ENCODE results near the gene BCAR1.

BCAR1 gene

DNA sequence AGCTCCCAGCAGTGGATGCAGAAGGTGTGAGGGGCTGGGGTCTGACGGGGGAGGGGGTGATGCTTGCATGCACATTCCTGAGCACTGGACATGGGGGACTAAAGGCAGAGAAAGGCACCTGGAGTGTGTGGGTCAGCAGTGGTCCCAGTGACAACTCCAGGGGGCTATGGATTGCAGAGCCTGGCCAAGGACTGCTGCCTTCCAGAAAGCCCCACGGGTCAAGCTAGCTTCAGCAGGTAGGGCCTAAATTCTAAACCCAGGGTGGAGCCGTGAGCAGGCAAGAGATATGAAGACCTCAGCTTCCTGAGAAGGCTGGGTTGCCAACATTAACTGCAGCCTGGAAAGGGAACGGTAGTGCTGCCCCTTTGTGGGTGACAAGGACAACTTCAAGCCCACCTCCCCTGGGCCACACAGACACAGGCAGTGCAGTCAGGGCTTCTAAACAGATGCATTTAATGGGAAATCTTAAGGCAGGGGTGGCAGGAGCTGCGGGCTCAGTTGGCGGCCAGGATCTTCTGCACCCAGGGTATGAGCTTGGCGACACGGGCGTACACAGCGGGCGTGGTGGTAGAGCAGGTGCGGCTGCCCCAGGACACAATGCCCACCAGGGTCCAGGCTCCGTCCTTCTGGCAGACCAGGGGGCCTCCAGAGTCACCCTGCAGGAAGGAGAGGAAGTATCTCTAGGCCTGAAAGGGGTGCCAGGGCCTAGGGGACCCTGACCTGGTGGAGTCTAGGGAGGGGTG is 47.6 kb downstream of the BCAR1 start:
- DNase-seq (ENCODE audit: low read depth): no peak

DNA sequence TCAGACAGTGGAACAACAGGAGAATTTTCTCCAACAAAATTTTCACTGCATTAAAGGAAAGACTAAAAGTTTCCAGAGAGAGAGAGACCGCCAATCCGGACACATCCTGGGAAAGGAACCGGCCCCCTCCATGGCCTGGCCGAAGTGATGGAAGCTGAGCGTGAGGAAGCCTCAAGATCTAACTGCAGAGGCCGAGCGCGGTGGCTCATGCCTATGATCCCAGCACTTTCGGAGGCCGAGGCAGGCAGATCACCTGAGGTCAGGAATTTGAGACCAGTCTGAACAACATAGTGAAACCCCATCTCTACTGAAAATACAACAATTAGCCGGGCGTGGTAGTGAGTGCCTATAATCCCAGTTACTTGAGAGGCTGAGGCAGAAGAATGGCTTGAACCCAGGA is 48.3 kb downstream of the BCAR1 start:
- no peak for DNase-seq (ENCODE audit: low read depth)

DNA sequence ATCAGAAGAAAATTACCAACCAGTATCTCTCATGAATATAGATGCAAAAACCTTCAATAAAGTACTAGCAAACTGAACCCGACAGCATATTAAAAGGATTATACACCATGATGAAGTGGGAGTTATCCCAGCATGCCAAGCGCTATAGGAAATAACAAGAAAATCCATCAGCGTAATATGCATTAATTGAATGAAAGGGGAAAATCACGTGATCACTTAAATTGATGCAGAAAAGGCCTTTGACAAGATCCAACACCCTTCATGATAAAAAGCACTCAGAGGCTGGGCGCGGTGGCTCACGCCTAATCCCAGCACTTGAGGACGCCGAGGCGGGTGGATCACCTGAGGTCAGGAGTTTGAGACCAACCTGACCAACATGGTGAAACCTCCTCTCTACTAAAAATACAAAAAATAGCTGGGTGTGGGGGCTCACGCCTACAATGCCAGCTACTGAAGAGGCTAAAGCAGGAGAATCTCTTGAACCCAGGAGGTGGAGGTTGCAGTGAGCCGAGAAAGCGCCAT is 49.3 kb downstream of the BCAR1 start:
- DNase-seq (ENCODE audit: low read depth): no peak

DNA sequence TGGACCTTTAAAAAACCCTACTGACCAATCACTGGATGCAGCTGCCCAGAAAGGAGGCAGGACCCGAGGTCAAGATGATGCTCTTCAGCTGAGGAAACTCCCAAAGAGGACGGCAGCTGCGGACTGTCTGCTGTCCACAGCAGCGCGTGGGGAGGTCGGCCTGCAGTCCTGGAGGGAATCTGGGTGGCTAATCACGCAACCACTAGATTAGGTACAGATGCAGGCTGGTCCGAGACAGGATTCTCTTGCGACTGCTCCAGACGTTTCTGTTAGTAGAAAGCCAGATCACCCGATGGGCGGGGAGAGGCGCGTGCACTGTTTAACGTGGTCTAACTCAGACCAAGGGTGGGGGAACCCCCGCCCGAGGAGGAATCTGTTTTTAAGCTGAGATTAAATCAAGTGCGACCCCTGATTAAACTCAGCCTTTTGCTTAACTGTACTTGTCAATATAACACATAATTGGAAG is 53.3 kb downstream of the BCAR1 start:
- no peak for DNase-seq (ENCODE audit: low read depth)

DNA sequence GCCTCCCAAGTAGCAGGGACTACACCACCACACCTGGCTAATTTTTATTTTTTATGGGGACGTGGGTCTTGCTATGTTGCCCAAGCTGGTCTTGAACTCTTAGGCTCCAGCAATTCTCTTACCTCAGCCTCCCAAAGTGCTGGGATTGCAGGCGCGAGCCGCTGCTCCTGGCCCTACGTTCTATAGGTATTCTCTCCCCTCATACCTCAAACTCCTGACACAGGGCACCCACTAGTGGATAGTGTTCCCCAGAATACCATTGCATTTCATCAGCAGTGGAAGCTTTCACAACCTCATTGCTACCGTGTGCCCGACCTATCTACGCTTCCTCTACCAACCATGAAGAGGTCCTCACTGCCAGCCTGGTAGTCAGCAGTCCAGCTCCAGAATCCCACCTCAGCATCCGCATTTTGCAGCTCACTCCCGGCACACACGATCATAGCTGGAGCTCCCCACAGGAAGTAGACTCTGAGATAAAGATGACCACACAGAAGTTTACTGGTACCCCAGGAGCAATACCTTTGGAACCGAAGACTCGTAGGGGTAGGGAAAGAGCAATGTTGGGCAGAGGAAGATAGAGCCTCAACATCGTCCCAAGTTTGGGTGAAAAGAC is 53.8 kb downstream of the BCAR1 start:
- DNase-seq (ENCODE audit: low read depth): no peak

DNA sequence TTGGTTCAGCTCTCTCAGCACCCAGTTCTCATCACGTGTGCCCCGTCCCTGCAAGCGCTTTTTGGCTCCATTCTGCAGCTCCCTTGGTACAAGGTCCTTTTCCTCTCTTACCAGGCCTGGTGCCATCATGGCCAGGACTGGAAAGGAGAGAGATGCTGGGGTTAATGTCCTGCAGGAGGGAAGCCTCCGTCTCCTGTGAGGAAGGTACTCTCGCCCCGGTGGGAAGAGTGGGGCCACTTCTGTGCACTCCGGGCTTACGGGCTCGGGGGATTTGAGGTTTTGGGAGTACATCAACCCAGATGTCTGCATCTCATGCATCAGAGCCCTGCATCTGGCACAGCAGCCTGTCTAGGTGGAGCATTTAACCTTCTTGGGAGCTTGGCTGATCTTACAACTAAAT is 54.6 kb downstream of the BCAR1 start:
- DNase-seq (ENCODE audit: low read depth): no peak

DNA sequence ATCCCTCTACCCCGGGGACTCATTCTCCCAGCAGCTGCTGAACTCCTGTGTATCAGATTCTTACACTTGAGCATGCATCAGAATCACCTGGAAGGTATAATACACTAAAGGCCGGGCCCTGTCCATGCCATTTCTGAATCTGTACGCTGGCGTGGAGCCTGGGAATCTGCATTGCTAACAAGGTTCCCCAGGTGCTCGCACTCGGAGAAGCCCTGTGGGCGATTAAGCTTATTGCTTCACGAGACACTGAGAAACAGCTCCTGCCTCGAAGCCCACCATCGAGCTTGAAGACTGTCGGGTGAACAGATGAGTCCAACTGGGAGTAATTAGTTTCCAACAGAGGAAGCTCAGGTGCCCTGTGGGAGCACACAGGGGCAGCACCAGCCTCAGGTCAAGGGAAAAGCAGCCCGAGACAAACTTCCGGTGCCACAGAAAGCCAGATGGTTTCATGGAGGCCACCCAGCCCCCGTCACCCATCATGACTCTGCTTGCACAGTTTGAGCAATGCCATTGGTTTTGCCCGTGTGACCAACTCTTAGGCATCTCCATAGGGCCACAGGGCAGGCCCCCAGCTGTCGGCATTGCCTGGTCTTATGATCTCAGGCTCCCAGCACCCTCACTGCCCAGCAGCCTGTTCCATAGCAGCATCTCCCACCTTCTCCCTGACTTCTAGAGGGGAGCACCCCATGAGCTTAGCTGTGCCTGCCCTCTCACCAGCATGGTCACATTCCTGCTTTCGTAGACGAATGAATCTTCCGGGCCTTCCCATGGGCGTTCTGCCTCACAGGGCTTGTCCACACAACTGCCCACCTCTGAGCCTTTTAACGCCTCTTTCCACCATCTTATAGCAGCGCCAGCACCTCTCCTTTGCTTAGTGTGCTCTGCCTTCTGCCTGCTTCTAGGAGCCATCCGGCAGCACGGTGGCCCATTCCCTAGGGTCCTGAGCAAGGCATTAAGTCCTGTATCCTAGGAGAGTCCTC is 55.3 kb downstream of the BCAR1 start:
- no peak for DNase-seq (ENCODE audit: low read depth)

DNA sequence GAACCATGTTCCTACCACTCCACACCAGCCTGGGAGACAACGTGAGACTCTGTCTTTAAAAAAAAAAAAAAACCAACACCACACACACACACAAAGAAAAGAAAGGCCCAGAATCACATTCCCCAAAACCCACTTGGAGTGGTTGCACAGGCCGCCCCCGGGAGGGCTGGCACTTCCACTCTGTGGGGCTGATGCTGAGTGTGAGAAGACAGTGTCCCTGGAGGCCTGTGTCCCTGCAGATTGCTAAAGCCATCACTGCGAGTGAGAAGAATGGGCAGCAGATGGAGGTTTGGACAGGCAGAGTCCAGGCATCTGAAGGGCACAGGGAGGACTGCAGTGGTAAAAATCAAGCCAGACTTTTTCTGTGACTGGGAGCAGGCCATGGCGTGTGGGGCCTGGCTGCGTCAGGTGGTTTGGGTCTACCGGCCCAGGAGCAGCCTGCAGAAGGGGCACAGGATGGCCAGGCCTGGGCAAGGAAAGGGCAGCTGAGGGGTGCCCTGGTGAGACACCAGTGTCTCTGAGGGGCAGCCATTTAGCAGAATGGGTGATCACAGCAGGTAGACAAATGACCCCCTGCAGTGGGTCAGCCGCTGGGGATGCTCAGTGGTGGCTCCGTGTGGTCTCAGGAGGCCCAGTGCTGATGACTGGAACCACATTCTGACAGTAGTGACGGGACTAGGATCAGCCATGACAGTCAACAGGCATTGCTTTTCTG is 57.5 kb downstream of the BCAR1 start:
- DNase-seq (ENCODE audit: low read depth): no peak

DNA sequence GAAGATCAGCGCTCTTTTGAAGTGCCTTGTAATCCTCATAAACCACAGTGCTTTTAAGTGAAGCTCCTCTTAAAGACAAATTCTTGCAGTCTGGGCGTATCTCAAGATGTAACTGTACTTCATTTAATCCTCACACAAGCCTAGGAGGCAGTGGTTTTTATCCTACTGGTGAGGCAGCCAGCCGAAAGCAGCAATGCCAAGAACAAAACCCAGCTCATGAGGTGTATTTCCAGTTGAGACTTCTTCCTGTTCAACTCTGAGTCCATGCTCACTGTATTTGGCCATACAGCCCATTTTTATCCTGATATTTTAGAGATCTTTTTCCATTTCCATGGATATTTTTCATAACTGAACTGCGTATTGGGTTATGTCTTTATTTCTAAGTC is 58.2 kb downstream of the BCAR1 start:
- no peak for DNase-seq (ENCODE audit: low read depth)

DNA sequence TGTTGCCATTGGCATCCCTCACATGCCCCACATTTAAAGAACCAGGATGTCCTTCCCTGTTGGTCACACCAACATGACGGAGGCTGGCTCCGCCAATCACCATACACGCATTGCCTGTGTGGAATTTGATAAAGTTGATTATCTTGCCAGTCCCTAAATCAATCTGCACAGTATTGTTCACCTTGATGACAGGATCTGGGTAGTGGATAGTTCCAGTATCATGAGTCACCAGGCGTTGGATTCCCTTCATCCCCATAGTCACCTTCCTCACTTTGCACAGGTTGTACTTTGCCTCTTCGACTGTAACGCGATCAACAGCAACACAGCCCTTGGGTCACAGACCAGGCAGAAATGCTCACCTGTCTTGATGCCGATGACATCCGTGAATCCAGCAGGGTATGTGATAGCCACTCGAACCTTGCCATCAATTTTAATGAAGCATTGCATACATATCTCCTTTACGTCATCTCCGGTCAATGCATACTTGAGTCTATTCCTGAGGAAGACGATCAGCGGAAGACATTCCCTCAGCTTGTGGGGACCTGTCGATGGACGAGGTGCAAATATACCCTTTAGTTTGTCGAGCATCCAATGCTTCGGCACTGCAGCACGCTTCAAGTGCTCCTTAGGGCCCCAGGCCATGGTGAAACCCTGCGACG is 58.7 kb downstream of the BCAR1 start:
- DNase-seq (ENCODE audit: low read depth): no peak

DNA sequence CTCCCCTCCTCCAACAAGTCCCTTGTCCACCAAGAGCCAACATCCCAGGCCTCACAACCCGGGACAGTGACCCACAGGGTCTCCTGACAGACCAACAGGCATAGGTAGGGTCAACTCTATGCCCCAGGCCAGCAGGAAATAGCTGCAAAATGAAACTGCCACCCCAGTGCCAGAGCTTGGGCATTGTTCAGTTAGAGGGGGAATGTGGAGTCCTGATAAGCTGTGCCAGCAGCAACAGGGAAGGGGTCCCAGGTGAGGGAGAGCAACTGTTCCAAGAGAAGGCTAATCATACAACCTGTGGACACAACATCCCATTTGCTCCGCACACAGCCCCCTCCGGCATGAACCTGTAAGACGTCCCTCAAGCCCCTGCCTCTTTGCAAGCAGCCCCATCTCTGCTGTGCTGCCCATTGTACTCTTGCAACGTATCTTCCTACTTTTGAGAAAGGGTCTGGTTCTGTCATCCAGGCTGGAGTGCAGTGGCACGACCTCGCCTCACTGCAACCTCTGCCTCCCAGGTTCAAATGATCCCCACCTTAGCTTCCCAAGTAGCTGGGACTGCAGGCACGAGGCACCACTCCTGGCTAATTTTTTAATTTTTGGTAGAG is 61.7 kb downstream of the BCAR1 start:
- DNase-seq (ENCODE audit: low read depth): no peak

DNA sequence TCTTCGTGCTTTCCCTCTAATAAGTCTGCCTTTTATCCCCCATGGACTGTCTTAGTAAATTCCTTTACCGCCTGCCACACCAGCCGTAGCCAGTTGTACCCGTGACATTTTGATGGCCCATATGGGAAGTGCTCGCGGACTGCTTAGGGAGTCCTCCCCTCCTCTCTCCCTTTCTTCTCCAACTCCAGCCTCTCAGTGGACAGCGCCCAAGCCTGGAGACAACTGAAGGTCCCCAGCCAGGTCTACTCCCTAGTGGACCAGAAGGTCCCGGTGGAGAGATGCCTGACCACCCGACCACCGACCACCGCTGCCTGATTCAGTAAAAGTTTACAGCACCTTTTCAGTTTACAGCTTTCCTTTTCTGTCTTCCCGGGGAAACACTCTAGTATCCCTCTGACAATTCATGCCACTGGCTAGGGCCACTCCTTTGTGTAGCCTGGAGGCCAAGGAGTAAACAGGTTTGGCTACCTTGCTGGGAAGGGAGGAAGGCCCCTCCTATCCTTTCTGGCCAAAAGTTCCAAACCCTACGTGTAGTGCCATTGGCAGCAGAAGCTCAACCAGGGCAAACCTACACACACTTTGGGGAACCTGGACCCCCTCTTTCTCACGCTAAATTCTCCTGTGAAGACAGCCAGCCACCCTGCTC is 62.5 kb downstream of the BCAR1 start:
- no peak for DNase-seq (ENCODE audit: low read depth)

DNA sequence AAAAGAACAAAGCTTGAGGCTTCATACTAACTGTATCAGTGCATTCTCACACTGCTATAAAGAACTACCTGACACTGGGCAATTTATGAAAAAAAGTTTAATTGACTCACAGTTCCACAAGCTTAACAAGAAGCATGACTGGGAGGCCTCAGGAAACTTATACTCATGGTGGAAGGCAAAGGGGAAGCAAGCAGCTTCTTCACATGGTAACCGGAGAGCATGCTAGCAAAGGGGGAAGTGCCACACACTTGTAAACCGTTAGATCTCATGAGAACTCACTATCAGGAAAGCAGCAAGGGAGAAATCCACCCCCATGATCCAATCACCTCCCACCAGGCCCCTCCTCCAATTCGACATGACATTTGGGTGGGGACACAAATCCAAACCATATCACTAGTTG is 69.8 kb downstream of the BCAR1 start:
- DNase-seq (ENCODE audit: low read depth): no peak

DNA sequence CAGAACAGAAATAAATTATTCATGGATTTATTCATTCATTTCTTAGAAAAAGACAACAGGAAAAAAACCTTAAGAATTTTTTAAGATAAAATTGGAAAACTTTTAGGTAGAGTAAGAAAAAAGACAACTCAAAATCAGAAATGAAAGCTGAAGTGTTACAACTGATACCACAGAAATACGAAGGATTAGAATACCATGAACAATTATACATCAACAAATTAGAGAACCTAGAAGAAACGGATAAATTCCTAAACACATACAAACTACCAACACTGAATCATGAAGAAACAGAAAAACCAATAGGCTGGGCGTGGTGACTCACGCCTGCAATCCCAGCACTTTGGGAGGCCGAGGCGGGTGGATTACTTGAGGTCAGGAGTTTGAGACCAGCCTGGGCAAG is 72.2 kb downstream of the BCAR1 start:
- DNase-seq (ENCODE audit: low read depth): no peak
